ENCODE data around the gene TMEM178B.

TMEM178B gene

DNA sequence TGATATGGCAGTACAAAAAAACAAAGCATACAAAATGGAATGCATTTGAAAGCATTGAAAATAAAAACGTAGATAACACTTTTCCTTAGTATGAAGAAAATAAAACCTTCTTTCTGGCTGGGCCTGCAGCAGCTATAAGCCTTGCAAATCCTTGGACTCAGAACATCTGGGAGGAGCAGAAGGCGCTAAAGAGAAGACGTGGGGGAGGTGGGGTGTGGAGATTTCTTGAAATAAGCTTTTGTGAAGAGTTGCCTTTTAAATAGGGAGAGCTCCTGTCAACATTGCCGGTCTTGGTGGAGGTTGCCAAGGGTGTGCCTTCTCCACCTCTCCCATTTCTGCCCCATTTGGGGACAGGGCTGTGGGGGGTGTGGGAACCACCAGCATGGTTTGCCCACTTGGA lies 128.7 kb downstream of the TMEM178B start:
- Histone ChIP-seq H3K36me3 (no peaks in the 10 kb centered on the region), H3K9me3 (no peaks in the 10 kb centered on the region), H3K4me3 (ENCODE audit: low read depth in 1 of 2, low read length in 1 of 2) (no peak overlapping the region), H3K27me3 (peaks cover 6% of the 10 kb centered on the region), H3K27ac (no peak overlapping the region), H3K4me1 (ENCODE audit: control insufficient read depth in 1 of 2, insufficient read depth in 1 of 2, low read depth in 1 of 2, low read length in 1 of 2) (no peaks in the 10 kb centered on the region)
- TF ChIP-seq, protein P1, sequence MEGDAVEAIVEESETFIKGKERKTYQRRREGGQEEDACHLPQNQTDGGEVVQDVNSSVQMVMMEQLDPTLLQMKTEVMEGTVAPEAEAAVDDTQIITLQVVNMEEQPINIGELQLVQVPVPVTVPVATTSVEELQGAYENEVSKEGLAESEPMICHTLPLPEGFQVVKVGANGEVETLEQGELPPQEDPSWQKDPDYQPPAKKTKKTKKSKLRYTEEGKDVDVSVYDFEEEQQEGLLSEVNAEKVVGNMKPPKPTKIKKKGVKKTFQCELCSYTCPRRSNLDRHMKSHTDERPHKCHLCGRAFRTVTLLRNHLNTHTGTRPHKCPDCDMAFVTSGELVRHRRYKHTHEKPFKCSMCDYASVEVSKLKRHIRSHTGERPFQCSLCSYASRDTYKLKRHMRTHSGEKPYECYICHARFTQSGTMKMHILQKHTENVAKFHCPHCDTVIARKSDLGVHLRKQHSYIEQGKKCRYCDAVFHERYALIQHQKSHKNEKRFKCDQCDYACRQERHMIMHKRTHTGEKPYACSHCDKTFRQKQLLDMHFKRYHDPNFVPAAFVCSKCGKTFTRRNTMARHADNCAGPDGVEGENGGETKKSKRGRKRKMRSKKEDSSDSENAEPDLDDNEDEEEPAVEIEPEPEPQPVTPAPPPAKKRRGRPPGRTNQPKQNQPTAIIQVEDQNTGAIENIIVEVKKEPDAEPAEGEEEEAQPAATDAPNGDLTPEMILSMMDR (IDR thresholded peaks at IDR 0.05), result no peak

DNA sequence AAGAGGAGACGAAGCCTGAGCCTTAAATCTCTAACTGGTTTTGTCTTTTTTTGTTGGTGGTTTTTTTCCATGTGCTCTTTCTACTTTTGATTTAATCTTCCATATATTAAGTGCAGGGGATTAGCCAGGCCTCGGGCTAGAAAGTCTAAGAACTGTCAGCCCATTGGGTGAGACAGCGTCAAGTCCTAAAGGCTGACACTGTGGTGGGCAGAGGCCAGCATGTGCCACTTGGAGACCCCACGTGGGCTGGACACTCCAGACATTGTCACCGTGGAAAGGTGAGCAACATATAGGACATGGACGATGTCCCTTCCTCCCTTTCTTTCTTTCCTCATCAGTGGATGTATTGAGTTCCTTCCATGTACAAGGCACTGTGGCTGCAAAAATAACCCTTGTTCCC lies 129.3 kb downstream of the TMEM178B start:
- Histone ChIP-seq H3K27ac (no peak overlapping the region), H3K36me3 (no peaks in the 10 kb centered on the region), H3K4me1 (ENCODE audit: control insufficient read depth in 1 of 2, insufficient read depth in 1 of 2, low read depth in 1 of 2, low read length in 1 of 2) (no peaks in the 10 kb centered on the region), H3K9me3 (no peaks in the 10 kb centered on the region), H3K27me3 (peaks cover 6% of the 10 kb centered on the region), H3K4me3 (ENCODE audit: low read depth in 1 of 2, low read length in 1 of 2) (no peak overlapping the region)
- TF ChIP-seq, protein P1 (IDR thresholded peaks at IDR 0.05), result no peak

DNA sequence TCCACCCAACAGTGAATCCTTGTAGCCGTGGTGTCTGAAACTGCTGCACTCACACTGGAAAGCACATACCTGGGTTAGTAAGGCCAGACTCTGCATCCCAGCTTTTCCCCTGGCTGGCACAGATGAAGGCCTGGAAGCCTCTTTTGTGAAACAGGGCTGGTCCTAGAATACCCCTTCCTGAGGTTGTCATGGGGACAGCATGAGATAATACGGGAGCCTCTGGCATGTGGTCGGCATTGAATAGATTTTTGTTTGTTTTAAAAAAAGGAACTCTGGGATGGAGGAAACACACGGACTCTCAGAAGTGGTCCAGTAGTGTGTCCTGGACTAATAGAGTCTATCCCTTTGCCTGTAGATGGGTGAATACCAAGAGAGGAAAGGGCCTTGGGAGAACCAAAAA lies 129.7 kb downstream of the TMEM178B start:
- no peaks in the 10 kb centered on the region for H3K9me3 ChIP-seq
- TF ChIP-seq, protein P1 (IDR thresholded peaks at IDR 0.05), result no peak

DNA sequence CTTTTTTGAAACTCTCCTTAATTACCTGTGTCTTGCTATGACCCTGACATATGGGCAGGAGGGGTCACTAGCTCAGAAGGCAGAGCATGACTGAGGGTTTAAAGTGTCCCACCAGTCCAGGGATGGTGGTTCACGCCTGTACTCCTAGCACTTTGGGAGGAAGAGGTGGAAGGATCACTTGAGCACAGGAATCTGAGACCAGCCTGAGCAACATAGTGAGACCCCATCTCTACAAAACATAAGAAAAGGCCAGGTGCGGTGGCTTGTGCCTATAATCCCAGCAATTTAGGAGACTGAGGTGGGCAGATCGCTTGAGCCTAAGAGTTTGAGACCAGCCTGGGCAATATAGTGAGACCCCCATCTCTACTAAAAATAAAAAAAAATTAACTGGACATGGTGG lies 133.8 kb downstream of the TMEM178B start:
- H3K4me1 ChIP-seq (ENCODE audit: control insufficient read depth in 1 of 2, insufficient read depth in 1 of 2, low read depth in 1 of 2, low read length in 1 of 2), result no peaks in the 10 kb centered on the region
- no peaks in the 10 kb centered on the region for H3K9me3 ChIP-seq
- H3K4me3 ChIP-seq (ENCODE audit: low read depth in 1 of 2, low read length in 1 of 2), result no peak overlapping the region
- H3K27me3 ChIP-seq, result peaks cover 6% of the 10 kb centered on the region
- H3K36me3 ChIP-seq, result no peaks in the 10 kb centered on the region
- TF ChIP-seq, protein P1 (IDR thresholded peaks at IDR 0.05), result no peak
- H3K27ac ChIP-seq, result no peak overlapping the region

More for the DNA sequence above, 129.7 kb downstream of the TMEM178B start:
- peaks cover 6% of the 10 kb centered on the region for H3K27me3 ChIP-seq
- H3K27ac ChIP-seq, result no peak overlapping the region
- H3K4me3 ChIP-seq (ENCODE audit: low read depth in 1 of 2, low read length in 1 of 2), result no peak overlapping the region
- H3K36me3 ChIP-seq, result no peaks in the 10 kb centered on the region
- no peaks in the 10 kb centered on the region for H3K4me1 ChIP-seq (ENCODE audit: control insufficient read depth in 1 of 2, insufficient read depth in 1 of 2, low read depth in 1 of 2, low read length in 1 of 2)

DNA sequence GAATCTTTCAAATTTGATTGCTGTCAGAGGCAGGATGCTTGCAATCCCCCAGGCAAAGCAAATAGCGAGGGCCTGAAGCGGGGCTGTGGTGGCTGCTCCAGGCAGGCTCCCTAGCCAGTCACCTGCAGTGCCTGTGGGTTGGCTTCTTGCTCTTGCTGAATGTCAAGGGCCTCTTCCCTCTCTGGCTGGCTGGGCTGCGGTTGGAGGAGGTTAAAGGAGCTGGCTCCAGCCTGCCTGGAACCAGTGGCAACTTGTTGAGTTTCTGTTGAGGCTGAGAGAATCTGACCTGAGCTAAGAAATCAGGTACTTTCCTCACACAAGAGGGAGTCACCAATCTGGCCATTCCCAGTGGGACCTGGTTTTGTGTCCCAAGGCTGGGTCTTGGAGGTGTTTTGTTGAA lies 134.7 kb downstream of the TMEM178B start:
- H3K4me1 ChIP-seq (ENCODE audit: control insufficient read depth in 1 of 2, insufficient read depth in 1 of 2, low read depth in 1 of 2, low read length in 1 of 2), result no peaks in the 10 kb centered on the region

More for the DNA sequence above, 134.7 kb downstream of the TMEM178B start:
- TF ChIP-seq, protein P1 (IDR thresholded peaks at IDR 0.05), result no peak
- H3K4me3 ChIP-seq (ENCODE audit: low read depth in 1 of 2, low read length in 1 of 2), result no peak overlapping the region
- peaks cover under 1% of the 10 kb centered on the region for H3K27me3 ChIP-seq
- no peaks in the 10 kb centered on the region for H3K9me3 ChIP-seq
- no peak overlapping the region for H3K27ac ChIP-seq
- no peaks in the 10 kb centered on the region for H3K36me3 ChIP-seq

Measured in neutrophil (primary cell).